GM12878 (cell line): ENCODE measurements around the gene GGNBP2.
"Not testable (repeated sequence)": the region's sequence is repeated elsewhere in the genome, so short reads cannot be mapped to it uniquely, and the experiment has no call there.

Experiments used
- BHLHE40 ChIP-seq, 2 experiments: fragments of 450-650 bp in 1 of 2; IDR thresholded peaks; 2 replicates each; pipeline ENCODE4 v1.6.1; 2011 to 2017; ENCODE audit warnings: low read depth in 2 of 2, borderline replicate concordance in 1 of 2, improper control_type of control experiment in 1 of 2, low read length in 1 of 2, mild to moderate bottlenecking in 1 of 2
- POLR2A ChIP-seq: IDR thresholded peaks from 2 replicates; pipeline ENCODE4 v1.6.1; 2011; ENCODE audit warnings: low read depth, mild to moderate bottlenecking, low read length
- SIN3A ChIP-seq: IDR thresholded peaks from 2 replicates; pipeline ENCODE4 v1.6.1; 2012; ENCODE audit warnings: low read depth, low read length, improper control_type of control experiment
- TF ChIP-seq, protein P1 (sequence below), 3 experiments: IDR thresholded peaks in 2 of 3; conservative IDR thresholded peaks in 1 of 3; 2 replicates each; pipeline ENCODE4 v1.5.1; 2011; ENCODE audit warnings: low read depth in 3 of 3, low read length in 3 of 3, mild to moderate bottlenecking in 3 of 3, control low read depth in 2 of 3, moderate library complexity in 2 of 3, inconsistent platforms in 1 of 3, mixed read lengths in 1 of 3; ENCODE audit not compliant: control insufficient read depth in 2 of 3, insufficient read depth in 1 of 3; ENCODE audit errors: extremely low read depth in 1 of 3

GRCh38 chr17:36508439-36508838, 36.3 kb upstream of the GGNBP2 start:
- TF ChIP-seq POLR2A; SIN3A; BHLHE40 (IDR thresholded peaks at IDR 0.05; ENCODE audit: borderline replicate concordance in 1 of 2, low read depth in 2 of 2, low read length in 1 of 2): not testable (repeated sequence)
- TF ChIP-seq, protein P1, sequence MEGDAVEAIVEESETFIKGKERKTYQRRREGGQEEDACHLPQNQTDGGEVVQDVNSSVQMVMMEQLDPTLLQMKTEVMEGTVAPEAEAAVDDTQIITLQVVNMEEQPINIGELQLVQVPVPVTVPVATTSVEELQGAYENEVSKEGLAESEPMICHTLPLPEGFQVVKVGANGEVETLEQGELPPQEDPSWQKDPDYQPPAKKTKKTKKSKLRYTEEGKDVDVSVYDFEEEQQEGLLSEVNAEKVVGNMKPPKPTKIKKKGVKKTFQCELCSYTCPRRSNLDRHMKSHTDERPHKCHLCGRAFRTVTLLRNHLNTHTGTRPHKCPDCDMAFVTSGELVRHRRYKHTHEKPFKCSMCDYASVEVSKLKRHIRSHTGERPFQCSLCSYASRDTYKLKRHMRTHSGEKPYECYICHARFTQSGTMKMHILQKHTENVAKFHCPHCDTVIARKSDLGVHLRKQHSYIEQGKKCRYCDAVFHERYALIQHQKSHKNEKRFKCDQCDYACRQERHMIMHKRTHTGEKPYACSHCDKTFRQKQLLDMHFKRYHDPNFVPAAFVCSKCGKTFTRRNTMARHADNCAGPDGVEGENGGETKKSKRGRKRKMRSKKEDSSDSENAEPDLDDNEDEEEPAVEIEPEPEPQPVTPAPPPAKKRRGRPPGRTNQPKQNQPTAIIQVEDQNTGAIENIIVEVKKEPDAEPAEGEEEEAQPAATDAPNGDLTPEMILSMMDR (IDR thresholded peaks at IDR 0.05 in 2 of 3, conservative IDR thresholded peaks at IDR 0.05 in 1 of 3; ENCODE audit: control insufficient read depth in 2 of 3, extremely low read depth in 1 of 3, insufficient read depth in 1 of 3, low read depth in 3 of 3, low read length in 3 of 3), result not testable (repeated sequence)
